Measurements from ENCODE around the gene KPTN.

GRCh38 chr19:47489072-47489914 lies 5.3 kb upstream of the KPTN start:
- no peak for TF ChIP-seq CTCF (IDR thresholded peaks at IDR 0.05)
- TF ChIP-seq POLR2A (IDR thresholded peaks at IDR 0.05), result no peak

Data from lower leg skin (tissue), 3 donors.